ENCODE measurements around the gene SUCLA2. TPM values are rescaled to one million over a fixed set of nuclear protein-coding genes. Genes with fewer than 3 reads are reported as not detected.

The SUCLA2 gene
- total and polyA plus RNA-seq, 2 of the 8 experiments (the other 6 are each of a cell fraction or from before 2014, with no cell fraction given) = 23.5 to 78.8 TPM

GRCh38 chr13:47962237-47962636, 38.8 kb downstream of the SUCLA2 start:
- WGBS, 2 experiments (ENCODE audit: extremely low coverage in 1 of 2, insufficient coverage in 1 of 2, insufficient read length in 1 of 2, insufficient replicate concordance in 2 of 2, low coverage in 1 of 2, low lambda C conversion rate in 2 of 2, missing lambda C conversion rate in 1 of 2) = 93% methylated on average over 1 of the region's 1 CpG; no CpG with 5 or more reads in 1 of the 2 experiments
- Histone ChIP-seq H3K36me3 (ENCODE audit: control insufficient read depth in 2 of 4, insufficient read depth in 4 of 4, low read length in 3 of 4) (peaks cover 0 to 85% (median 39%) of the 10 kb centered on the region in 4 experiments; a peak in 6 of 8 replicates), H3K79me2 (ENCODE audit: control insufficient read depth in 1 of 2, insufficient read depth in 2 of 2, low read length in 2 of 2) (no peaks in the 10 kb centered on the region), H3K23ac (ENCODE audit: insufficient read length) (no peak overlapping the region), H2BK15ac (ENCODE audit: low read length) (no peak overlapping the region), H2BK120ac (replicated peaks; ENCODE audit: low read depth, low read length) (no peak overlapping the region), H3K9me3 (ENCODE audit: insufficient read depth in 2 of 2, low read depth in 1 of 2, low read length in 1 of 2) (peaks cover 40 to 44% of the 10 kb centered on the region in 2 experiments), H2AK5ac (ENCODE audit: low read depth, low read length) (no peak overlapping the region), H3K79me1 (ENCODE audit: low read depth, low read length) (no peaks in the 10 kb centered on the region), H3K4me2 (ENCODE audit: insufficient read depth in 1 of 2, low read depth in 2 of 2, low read length in 2 of 2) (no peak overlapping the region), H3K14ac (ENCODE audit: insufficient read length) (no peak overlapping the region), H3K56ac (replicated peaks; ENCODE audit: insufficient read length, low read depth, low read length) (no peak overlapping the region), H3K4ac (replicated peaks; ENCODE audit: insufficient read length, low read depth, low read length) (no peak overlapping the region), H3K23me2 (ENCODE audit: low read depth, low read length) (no peaks in the 10 kb centered on the region), H4K8ac (ENCODE audit: extremely low read depth, insufficient read depth, low read length) (no peak overlapping the region), H2BK12ac (ENCODE audit: low read depth, low read length) (no peak overlapping the region), H3K9ac (replicated peaks in 1 of 4; ENCODE audit: extremely low read depth in 1 of 4, low read depth in 3 of 4, low read length in 3 of 4) (no peak overlapping the region), H3K27ac (ENCODE audit: low read depth, low read length) (no peak overlapping the region), H4K91ac (replicated peaks; ENCODE audit: insufficient read length, low read length) (no peak overlapping the region), H2AFZ (ENCODE audit: low read length) (no peak overlapping the region), H3K4me1 (replicated peaks in 1 of 4; ENCODE audit: control insufficient read depth in 3 of 4, insufficient read depth in 4 of 4, low read length in 3 of 4) (no peaks in the 10 kb centered on the region), H2BK5ac (ENCODE audit: low read depth, low read length) (no peak overlapping the region), H4K20me1 (replicated peaks in 1 of 2; ENCODE audit: control insufficient read depth in 1 of 2, insufficient read depth in 2 of 2, low read length in 2 of 2) (no peaks in the 10 kb centered on the region), H3K4me3 (ENCODE audit: extremely low read depth in 1 of 4, insufficient read depth in 2 of 4, low read depth in 3 of 4, low read length in 4 of 4) (no peak overlapping the region), H4K5ac (ENCODE audit: insufficient read length, low read depth, low read length) (no peak overlapping the region), H3K27me3 (replicated peaks in 1 of 4; ENCODE audit: control insufficient read depth in 3 of 4, extremely low read depth in 1 of 4, insufficient read depth in 3 of 4, low read length in 3 of 4) (no peaks in the 10 kb centered on the region), H2BK20ac (ENCODE audit: low read length) (no peak overlapping the region), H3K18ac (ENCODE audit: extremely low read depth, low read length) (no peak overlapping the region)
- FAIRE-seq (no peak), DNase-seq (ENCODE audit: low read depth in 1 of 2, low spot score in 2 of 2) (no peak)
- POLR2A ChIA-PET (ENCODE audit: partially characterized antibody) = no interaction called here
- TF ChIP-seq CREB1 (IDR thresholded peaks at IDR 0.05) (no peak), CBX5 (IDR thresholded peaks at IDR 0.05; ENCODE audit: low read depth, low read length) (no peak), PHF8 (conservative IDR thresholded peaks at IDR 0.05; ENCODE audit: low read depth, low read length) (no peak), SIN3A (conservative IDR thresholded peaks at IDR 0.05 in 1 of 2, IDR thresholded peaks at IDR 0.05 in 1 of 2; ENCODE audit: low read depth in 1 of 2, low read length in 2 of 2) (no peak), YY1 (IDR thresholded peaks at IDR 0.05; ENCODE audit: low read depth, low read length) (no peak), GABPA (IDR thresholded peaks at IDR 0.05; ENCODE audit: borderline replicate concordance, insufficient read depth, low read length) (no peak), EGR1 (IDR thresholded peaks at IDR 0.05; ENCODE audit: borderline replicate concordance, low read depth, low read length) (no peak), POLR2AphosphoS5 (IDR thresholded peaks at IDR 0.05; ENCODE audit: low read depth, low read length) (no peak), KDM1A (IDR thresholded peaks at IDR 0.05; ENCODE audit: borderline replicate concordance, low read length) (no peak), HDAC6 (IDR thresholded peaks at IDR 0.05; ENCODE audit: low read depth, low read length) (no peak), FOSL1 (IDR thresholded peaks at IDR 0.05; ENCODE audit: insufficient read depth, low read depth, low read length) (no peak), SRF (IDR thresholded peaks at IDR 0.05; ENCODE audit: low read depth, low read length) (no peak)
- CTCF ChIA-PET (ENCODE audit: partially characterized antibody) = interaction anchor here (1.1 kb wide), 1 partner anchor 187 kb away, joined by 3 read pairs; no protein-coding TSS in a partner anchor
